GM19023 (cell line): Measurements from ENCODE around the gene MLLT10.

ENCODE experiments used
- ATAC-seq: cut with Tn5 transposase; IDR thresholded peaks from one replicate; pipeline ENCODE4 v1.9.1; 2021; ENCODE audit warnings: mild to moderate bottlenecking, moderate library complexity; ENCODE audit not compliant: unreplicated experiment

Gene MLLT10

DNA sequence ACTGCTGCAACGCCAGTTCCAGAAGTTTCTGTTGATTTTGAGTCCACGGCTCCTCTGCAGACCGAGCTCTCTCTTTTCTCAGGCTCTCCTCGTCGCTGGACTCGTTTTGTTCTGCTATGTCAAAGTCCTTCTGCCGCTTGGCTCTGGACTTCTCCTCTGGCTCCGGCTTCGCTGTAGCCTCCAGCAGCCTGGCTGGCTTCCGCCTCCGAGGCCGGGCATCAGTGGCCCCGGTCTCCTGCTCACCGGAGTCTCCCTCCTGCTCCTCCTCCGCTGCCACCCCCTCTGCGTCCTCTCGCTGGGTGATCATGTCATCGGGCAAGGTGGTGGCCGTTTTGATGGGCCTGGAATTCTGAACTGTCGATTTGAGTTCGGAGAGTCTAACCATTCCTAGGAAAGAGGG lies 225.2 kb downstream of the MLLT10 start:
- ATAC-seq = no peak

DNA sequence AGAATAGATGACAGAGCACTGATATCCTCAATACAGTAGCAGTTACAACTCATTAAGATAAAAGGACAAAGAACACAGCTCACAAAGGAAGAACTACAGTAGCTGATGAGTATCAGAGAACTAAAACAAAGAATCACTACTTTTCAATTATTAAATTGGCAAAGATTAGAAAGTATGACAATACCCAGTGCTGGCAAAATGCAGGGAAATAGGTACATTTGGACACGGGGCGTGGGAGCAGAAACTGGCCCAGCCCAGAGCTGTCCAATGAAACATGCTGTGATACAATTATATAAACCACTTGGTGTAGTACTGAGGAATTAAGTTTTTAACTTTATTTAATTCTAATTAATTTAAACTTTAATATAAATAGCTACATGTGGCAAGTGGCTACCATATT lies 226.3 kb downstream of the MLLT10 start:
- ATAC-seq = no peak

DNA sequence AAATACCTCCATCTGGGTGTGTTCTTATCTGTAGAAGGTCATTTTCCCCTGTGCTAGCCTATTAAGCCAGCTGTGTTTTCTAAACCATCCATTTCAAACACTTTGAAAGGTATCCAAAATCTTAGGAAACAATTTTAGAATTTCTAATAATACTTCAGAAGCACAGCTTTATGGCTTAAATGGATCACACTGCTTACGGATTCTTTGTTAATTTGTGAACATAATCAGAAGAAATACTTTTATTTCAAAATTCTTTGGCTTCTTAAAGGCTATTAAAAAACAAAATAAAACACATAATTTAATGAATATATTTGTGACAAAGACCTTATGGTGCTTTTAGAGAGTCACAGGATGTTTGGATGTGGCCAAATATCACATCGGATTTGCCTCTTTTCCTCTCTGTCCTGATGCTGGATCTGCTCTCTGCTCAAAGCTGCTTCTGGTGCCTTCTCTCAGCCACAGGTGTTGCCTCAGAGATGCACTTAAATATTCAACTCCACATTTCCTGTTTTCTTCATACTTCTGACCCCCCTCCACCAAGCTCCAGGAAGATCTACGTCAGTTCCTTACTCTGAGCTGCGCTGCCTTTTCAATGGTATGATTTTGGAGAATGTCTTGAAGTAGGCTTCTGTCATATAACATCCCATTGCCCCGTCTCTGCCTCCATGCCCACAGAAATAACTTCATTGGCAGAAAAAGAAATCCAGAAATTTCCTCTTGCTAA lies 230.6 kb downstream of the MLLT10 start:
- no peak for ATAC-seq

DNA sequence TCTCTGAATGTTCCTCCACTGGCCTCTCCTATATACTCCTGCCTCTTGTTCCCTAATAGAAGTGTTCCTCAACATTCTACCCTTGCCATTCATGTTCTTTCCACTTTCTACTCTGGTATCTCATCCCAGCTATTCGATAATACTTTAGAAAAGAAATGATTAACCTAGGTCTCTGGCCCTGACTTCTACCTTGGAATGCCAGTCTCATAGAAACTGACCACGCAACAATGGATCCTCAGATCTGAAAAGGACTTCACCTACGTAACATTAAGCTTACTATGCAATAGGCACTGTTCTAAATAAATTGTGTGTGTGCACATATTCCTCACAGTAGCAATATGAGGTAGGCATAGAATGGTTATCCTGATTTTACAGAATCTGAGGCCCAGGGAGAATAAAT lies 235.0 kb downstream of the MLLT10 start:
- ATAC-seq = no peak

DNA sequence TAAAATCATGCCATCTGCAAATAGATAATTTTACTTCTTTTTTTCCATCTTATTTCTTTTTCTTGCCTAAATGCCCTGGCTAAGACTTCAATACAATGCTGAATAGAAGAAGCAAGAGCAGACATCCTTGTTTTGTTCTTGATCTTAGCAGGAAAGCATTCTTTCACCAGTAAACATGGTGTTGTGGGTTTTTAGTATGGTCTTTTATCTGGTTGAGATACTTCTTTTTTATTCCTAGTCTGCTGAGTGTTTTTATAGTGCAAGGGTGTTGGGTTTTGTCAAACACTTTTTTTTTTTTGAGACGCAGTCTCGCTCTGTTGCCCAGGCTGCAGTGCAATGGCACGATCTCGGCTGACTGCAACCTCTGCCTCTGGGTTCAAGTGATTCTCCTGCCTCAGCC lies 237.2 kb downstream of the MLLT10 start:
- no peak for ATAC-seq

DNA sequence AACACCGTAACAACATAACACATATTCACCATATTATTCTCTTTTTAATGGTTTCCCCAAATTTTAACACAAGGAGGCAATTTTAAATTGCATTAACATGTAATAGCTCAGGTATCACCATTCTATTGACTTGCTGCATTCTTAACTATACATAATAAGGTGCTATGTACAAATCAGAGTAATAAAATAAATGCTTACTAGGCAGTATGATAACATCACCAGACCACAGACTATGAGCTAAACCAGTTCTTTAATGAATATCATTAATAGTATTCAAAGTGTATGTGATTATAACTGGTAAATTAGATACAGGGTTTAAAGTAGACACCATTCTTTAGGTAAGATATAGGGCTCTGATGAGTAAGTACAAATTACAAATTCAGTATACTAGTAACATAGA lies 242.9 kb downstream of the MLLT10 start:
- ATAC-seq = no peak

DNA sequence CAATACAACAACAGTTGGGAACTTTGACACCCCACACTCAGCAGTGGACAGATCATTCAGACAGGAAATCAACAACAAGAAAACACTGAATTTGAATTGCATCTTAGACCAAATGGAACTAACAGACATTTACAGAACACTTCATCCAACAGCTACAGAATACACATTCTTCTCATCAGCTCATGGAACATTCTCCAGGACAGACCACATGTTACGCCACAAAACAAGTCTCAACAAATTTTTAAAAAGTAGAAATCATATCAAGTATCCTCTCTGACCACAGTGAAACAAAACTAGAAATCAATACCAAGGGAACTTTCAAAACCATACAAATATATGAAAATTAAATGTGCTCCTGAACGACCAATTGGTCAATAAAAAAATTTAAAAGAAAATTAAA lies 257.2 kb downstream of the MLLT10 start:
- no peak for ATAC-seq
